ENCODE measurements around the gene FBXO33. TPM values are rescaled to one million over a fixed set of nuclear protein-coding genes. Genes with fewer than 3 reads are reported as not detected.

FBXO33 gene
- total and polyA plus RNA-seq, 2 of the 8 experiments (the other 6 are each of a cell fraction or from before 2014, with no cell fraction given): 4.7 to 11.5 TPM

DNA sequence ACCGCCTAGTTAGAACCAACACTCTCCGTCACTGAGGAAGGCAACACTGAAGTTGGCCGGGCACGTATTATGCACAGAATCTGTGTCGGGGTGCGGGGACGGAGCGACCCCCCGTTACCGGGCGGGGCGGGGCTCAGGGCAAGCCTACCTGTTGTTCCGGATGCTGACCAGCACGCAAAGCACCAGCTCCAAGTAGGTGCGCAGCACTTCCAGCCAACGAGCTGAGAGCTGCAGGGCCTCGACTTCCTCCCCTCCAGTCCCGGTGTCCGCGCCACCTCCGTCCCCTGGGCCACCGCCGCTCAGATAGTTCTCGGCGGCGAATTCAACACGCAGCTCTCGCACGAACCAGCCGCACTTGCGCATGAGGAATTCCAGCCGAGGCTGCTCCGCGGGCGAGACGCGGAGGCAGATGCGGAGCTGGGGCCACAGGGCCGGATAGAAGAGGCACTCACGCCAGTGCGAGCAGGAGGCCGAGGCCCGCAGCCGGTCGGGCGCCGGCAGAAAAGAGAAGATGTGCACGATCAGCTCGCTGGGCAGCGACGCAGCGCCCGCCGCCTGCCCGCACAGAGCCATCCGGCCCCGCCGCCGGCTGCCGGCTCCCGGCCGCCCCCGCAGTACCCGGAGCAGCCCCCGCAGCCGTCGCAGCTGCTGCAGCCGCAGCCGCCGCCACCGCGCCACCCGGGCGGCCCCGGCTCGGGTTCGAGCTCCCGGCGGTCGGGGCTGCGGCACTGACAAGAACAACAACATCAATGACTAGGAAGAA lies 636 bp downstream of the FBXO33 start:
- POLR2A ChIA-PET (ENCODE audit: partially characterized antibody): interaction anchor here (0.6 to 3.1 kb wide), 17 partner anchors 10 to 329 kb away, joined by 3 to 24 read pairs (median 6); partner anchors contain the start of genes SEC23A and TRAPPC6B
- Histone ChIP-seq H2BK120ac (replicated peaks; ENCODE audit: low read depth, low read length) (no peak overlapping the region), H3K18ac (ENCODE audit: extremely low read depth, low read length) (no peak overlapping the region), H3K9ac (replicated peaks in 1 of 4; ENCODE audit: extremely low read depth in 1 of 4, low read depth in 3 of 4, low read length in 3 of 4) (peak overlapping the region; percentile 98 to 100 (median 99)), H4K20me1 (replicated peaks in 1 of 2; ENCODE audit: control insufficient read depth in 1 of 2, insufficient read depth in 2 of 2, low read length in 2 of 2) (peaks cover 3 to 16% of the 10 kb centered on the region in 2 experiments), H3K27me3 (replicated peaks in 1 of 4; ENCODE audit: control insufficient read depth in 3 of 4, extremely low read depth in 1 of 4, insufficient read depth in 3 of 4, low read length in 3 of 4) (no peaks in the 10 kb centered on the region), H2BK5ac (ENCODE audit: low read depth, low read length) (peak overlapping the region; percentile 99; the same call in 1 of the 2 replicates), H3K56ac (replicated peaks; ENCODE audit: insufficient read length, low read depth, low read length) (no peak overlapping the region), H2AK5ac (ENCODE audit: low read depth, low read length) (no peak overlapping the region), H2BK15ac (ENCODE audit: low read length) (no peak overlapping the region), H4K8ac (ENCODE audit: extremely low read depth, insufficient read depth, low read length) (peak overlapping the region; percentile 100; the same call in 1 of the 2 replicates), H4K5ac (ENCODE audit: insufficient read length, low read depth, low read length) (no peak overlapping the region), H3K23ac (ENCODE audit: insufficient read length) (no peak overlapping the region), H3K4me2 (ENCODE audit: insufficient read depth in 1 of 2, low read depth in 2 of 2, low read length in 2 of 2) (peak overlapping the region; percentile 92 to 100), H2BK12ac (ENCODE audit: low read depth, low read length) (peak overlapping the region; percentile 99; the same call in 1 of the 2 replicates), H3K23me2 (ENCODE audit: low read depth, low read length) (peaks cover 3% of the 10 kb centered on the region; the same call in 1 of the 2 replicates), H3K79me2 (ENCODE audit: control insufficient read depth in 1 of 2, insufficient read depth in 2 of 2, low read length in 2 of 2) (peaks cover 0 to 36% of the 10 kb centered on the region in 2 experiments; a peak in 3 of 4 replicates), H3K4me1 (replicated peaks in 1 of 4; ENCODE audit: control insufficient read depth in 3 of 4, insufficient read depth in 4 of 4, low read length in 3 of 4) (peaks cover 0 to under 1% (median 0%) of the 10 kb centered on the region in 4 experiments; a peak in 1 of 7 replicates), H3K4me3 (ENCODE audit: extremely low read depth in 1 of 4, insufficient read depth in 2 of 4, low read depth in 3 of 4, low read length in 4 of 4) (peak overlapping the region; percentile 64 to 98 (median 94)), H3K36me3 (ENCODE audit: control insufficient read depth in 2 of 4, insufficient read depth in 4 of 4, low read length in 3 of 4) (no peaks in the 10 kb centered on the region), H3K27ac (ENCODE audit: low read depth, low read length) (peak overlapping the region; percentile 100), H2BK20ac (ENCODE audit: low read length) (no peak overlapping the region), H2AFZ (ENCODE audit: low read length) (peak overlapping the region; percentile 100), H4K91ac (replicated peaks; ENCODE audit: insufficient read length, low read length) (no peak overlapping the region), H3K4ac (replicated peaks; ENCODE audit: insufficient read length, low read depth, low read length) (no peak overlapping the region), H3K79me1 (ENCODE audit: low read depth, low read length) (no peaks in the 10 kb centered on the region; the same call in 1 of the 2 replicates), H3K9me3 (ENCODE audit: insufficient read depth in 2 of 2, low read depth in 1 of 2, low read length in 1 of 2) (no peaks in the 10 kb centered on the region), H3K14ac (ENCODE audit: insufficient read length) (no peak overlapping the region)
- CTCF ChIA-PET (ENCODE audit: partially characterized antibody): interaction anchor here (0.9 to 1.1 kb wide), 3 partner anchors 23 to 57 kb away, joined by 3 to 4 read pairs (median 3); no protein-coding TSS in a partner anchor
- DNase-seq (ENCODE audit: low read depth in 1 of 2, low spot score in 2 of 2): peak in 1 of 2 experiments; percentile 66
- WGBS, 2 experiments (ENCODE audit: extremely low coverage in 1 of 2, insufficient coverage in 1 of 2, insufficient read length in 1 of 2, insufficient replicate concordance in 2 of 2, low coverage in 1 of 2, low lambda C conversion rate in 2 of 2, missing lambda C conversion rate in 1 of 2): 2% methylated on average over 54 of the region's 81 CpGs; no CpG with 5 or more reads in 1 of the 2 experiments
- FAIRE-seq: no peak
- TF ChIP-seq, protein P1, sequence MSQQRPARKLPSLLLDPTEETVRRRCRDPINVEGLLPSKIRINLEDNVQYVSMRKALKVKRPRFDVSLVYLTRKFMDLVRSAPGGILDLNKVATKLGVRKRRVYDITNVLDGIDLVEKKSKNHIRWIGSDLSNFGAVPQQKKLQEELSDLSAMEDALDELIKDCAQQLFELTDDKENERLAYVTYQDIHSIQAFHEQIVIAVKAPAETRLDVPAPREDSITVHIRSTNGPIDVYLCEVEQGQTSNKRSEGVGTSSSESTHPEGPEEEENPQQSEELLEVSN (IDR thresholded peaks at IDR 0.05): no peak
- TF ChIP-seq SIRT6 (IDR thresholded peaks at IDR 0.05; ENCODE audit: low read length) (no peak), SRF (IDR thresholded peaks at IDR 0.05; ENCODE audit: low read depth, low read length) (no peak), HDAC2 (IDR thresholded peaks at IDR 0.05; ENCODE audit: borderline replicate concordance in 1 of 2, low read depth in 2 of 2, low read length in 2 of 2) (0 out of 4 replicates have a peak, but pooled peaks of 1 of the 2 experiments have one; percentile 16), TAF1 (IDR thresholded peaks at IDR 0.05; ENCODE audit: low read depth, low read length) (peak; percentile 89), POLR2A (IDR thresholded peaks at IDR 0.05; ENCODE audit: control extremely low read depth in 1 of 2, low read depth in 2 of 2, low read length in 2 of 2) (0 out of 3 replicates have a peak, but pooled peaks of 1 of the 2 experiments have one; percentile 12), TEAD4 (IDR thresholded peaks at IDR 0.05; ENCODE audit: low read depth, low read length) (0 out of 2 replicates have a peak, but pooled peaks have one; percentile 25), SAP30 (IDR thresholded peaks at IDR 0.05; ENCODE audit: insufficient read depth, insufficient replicate concordance, low read length) (peak; percentile 83), NRF1 (IDR thresholded peaks at IDR 0.05; ENCODE audit: low read depth, low read length) (peak; percentile 3; the same call in 1 of the 2 replicates), POLR2AphosphoS5 (IDR thresholded peaks at IDR 0.05; ENCODE audit: low read depth, low read length) (peak; percentile 71; the same call in 1 of the 2 replicates), ASH2L (IDR thresholded peaks at IDR 0.05; ENCODE audit: low read length) (peak; percentile 80)

Measured in H1 (cell line).